ENCODE data around the gene FLOT2. TPM values are rescaled to one million over a fixed set of nuclear protein-coding genes. Genes with fewer than 3 reads are reported as not detected.

Gene FLOT2
- total RNA-seq, 1 donor from 2014 or later, result 143 TPM

- no peak overlapping the region for H3K27ac Mint-ChIP-seq (ENCODE audit: unreplicated experiment)
- no peak for TF ChIP-seq CTCF (IDR thresholded peaks at IDR 0.05; ENCODE audit: partially characterized antibody, unreplicated experiment)
Observed at GRCh38 chr17:28860363-28860808, 37.1 kb downstream of the FLOT2 start.

DNA sequence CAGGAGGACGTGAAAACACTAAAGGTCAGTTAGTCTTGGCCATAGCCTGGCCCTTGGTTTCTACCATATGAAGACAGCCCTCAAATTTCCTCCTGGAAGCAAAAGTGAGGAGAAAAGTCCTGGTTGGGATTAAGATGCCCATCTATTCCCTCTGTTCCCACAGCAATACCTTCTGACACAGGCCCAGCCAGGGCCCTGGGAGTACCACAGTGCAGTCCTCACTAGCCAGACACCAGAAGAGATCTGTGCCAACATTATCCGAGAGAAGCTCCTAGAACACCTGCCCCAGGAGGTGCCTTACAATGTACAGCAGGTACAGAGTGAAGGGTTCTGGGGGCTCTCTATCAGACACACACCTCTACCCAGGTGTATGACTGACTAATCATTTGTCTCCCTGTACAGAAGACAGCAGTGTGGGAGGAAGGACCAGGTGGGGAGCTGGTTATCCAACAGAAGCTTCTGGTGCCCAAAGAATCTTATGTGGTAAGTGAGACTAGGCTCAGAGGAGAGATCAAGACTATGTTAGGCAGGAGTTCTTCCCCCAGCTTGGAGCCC is 38.7 kb downstream of the FLOT2 start:
- TF ChIP-seq CTCF (IDR thresholded peaks at IDR 0.05; ENCODE audit: partially characterized antibody, unreplicated experiment), result no peak
- no peak overlapping the region for H3K4me3 Mint-ChIP-seq (ENCODE audit: unreplicated experiment)
- H3K27ac Mint-ChIP-seq (ENCODE audit: unreplicated experiment), result no peak overlapping the region

More at GRCh38 chr17:28860363-28860808, 37.1 kb downstream of the FLOT2 start:
- Mint-ChIP-seq H3K9me3 (ENCODE audit: unreplicated experiment) (peaks cover 2% of the 10 kb centered on the region), H3K27me3 (ENCODE audit: unreplicated experiment) (no peaks in the 10 kb centered on the region), H3K4me3 (ENCODE audit: unreplicated experiment) (no peak overlapping the region), H3K4me1 (ENCODE audit: low read depth, unreplicated experiment) (peaks cover 4% of the 10 kb centered on the region), H3K36me3 (ENCODE audit: unreplicated experiment) (no peaks in the 10 kb centered on the region)
- DNase-seq, result no peak

DNA sequence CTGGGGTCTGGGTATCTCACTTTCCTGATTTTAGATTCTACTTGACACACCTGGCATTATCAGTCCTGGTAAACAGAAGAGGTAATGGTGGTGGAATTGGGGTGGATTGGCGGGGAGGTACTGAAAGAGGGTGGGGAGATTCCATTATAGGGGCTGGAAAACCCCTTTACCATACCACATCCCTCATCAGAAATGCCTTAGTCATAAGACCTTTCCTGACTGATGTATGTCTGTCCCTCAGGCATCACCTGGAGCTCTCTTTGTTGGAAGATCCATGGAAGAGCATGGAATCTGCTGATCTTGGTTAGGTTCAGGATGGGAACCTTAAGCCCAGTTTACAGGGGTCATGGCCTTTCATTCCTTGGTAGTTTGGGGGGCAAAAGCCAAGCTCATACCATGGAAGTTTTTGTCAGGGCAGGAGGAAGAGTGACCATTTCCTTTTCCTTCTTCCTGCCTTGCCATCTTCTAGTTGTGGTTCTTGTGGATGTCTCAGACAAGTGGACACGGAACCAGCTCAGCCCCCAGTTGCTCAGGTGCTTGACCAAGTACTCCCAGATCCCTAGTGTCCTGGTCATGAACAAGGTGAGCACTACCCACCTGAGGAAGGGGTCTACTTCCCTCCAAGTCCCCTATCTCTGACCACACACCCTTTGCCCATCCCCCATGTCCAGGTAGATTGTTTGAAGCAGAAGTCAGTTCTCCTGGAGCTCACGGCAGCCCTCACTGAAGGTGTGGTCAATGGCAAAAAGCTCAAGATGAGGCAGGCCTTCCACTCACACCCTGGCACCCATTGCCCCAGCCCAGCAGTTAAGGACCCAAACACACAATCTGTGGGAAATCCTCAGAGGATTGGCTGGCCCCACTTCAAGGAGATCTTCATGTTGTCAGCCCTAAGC is 39.4 kb downstream of the FLOT2 start:
- Mint-ChIP-seq H3K4me1 (ENCODE audit: low read depth, unreplicated experiment) (peaks cover 4% of the 10 kb centered on the region), H3K36me3 (ENCODE audit: unreplicated experiment) (no peaks in the 10 kb centered on the region), H3K27ac (ENCODE audit: unreplicated experiment) (no peak overlapping the region), H3K9me3 (ENCODE audit: unreplicated experiment) (peaks cover 4% of the 10 kb centered on the region), H3K27me3 (ENCODE audit: unreplicated experiment) (no peaks in the 10 kb centered on the region), H3K4me3 (ENCODE audit: unreplicated experiment) (no peak overlapping the region)
- TF ChIP-seq CTCF (IDR thresholded peaks at IDR 0.05; ENCODE audit: partially characterized antibody, unreplicated experiment), result no peak
- DNase-seq, result no peak

More for the DNA sequence above, 38.7 kb downstream of the FLOT2 start:
- peaks cover 4% of the 10 kb centered on the region for H3K9me3 Mint-ChIP-seq (ENCODE audit: unreplicated experiment)
- DNase-seq, result no peak
- no peaks in the 10 kb centered on the region for H3K36me3 Mint-ChIP-seq (ENCODE audit: unreplicated experiment)
- H3K4me1 Mint-ChIP-seq (ENCODE audit: low read depth, unreplicated experiment), result peaks cover 4% of the 10 kb centered on the region
- no peaks in the 10 kb centered on the region for H3K27me3 Mint-ChIP-seq (ENCODE audit: unreplicated experiment)

- H3K9me3 Mint-ChIP-seq (ENCODE audit: unreplicated experiment), result peaks cover 3% of the 10 kb centered on the region
- peak overlapping the region; percentile 89 for H3K4me3 Mint-ChIP-seq (ENCODE audit: unreplicated experiment)
- peaks cover 1% of the 10 kb centered on the region for H3K4me1 Mint-ChIP-seq (ENCODE audit: low read depth, unreplicated experiment)
- no peak for DNase-seq
- H3K36me3 Mint-ChIP-seq (ENCODE audit: unreplicated experiment), result no peaks in the 10 kb centered on the region
- peak overlapping the region; percentile 79 for H3K27ac Mint-ChIP-seq (ENCODE audit: unreplicated experiment)
- TF ChIP-seq CTCF (IDR thresholded peaks at IDR 0.05; ENCODE audit: partially characterized antibody, unreplicated experiment), result no peak
- H3K27me3 Mint-ChIP-seq (ENCODE audit: unreplicated experiment), result no peaks in the 10 kb centered on the region
Observed at GRCh38 chr17:28856028-28856574, 41.4 kb downstream of the FLOT2 start.

Data from glutamatergic neuron (in vitro differentiated cells).